Stomach (tissue), 4 donors: Measurements from ENCODE around the gene FSTL3.

Experiments used
- CTCF ChIP-seq, 7 experiments: fragments of 450-650 bp in 4 of 7; fragments of 200-600 bp in 3 of 7; sonication (generic) in 3 of 7; IDR thresholded peaks; one replicate each; pipeline ENCODE4 v1.5.1; 2016 to 2019; ENCODE audit warnings: antibody characterized with exemption in 7 of 7, control low read depth in 2 of 7, mild to moderate bottlenecking in 1 of 7
- EP300 ChIP-seq: sonication (generic); formaldehyde crosslinking; IDR thresholded peaks from one replicate; pipeline ENCODE4 v1.6.1; 2017; ENCODE audit warnings: antibody characterized with exemption

GRCh38 chr19:695352-695949 lies 19.3 kb downstream of the FSTL3 start, which contains the start of gene PRSS57:
- TF ChIP-seq CTCF (IDR thresholded peaks at IDR 0.05) (no peak), EP300 (no peak)
